Testis (tissue), 3 donors: ENCODE results near the gene CHADL. TPM values are rescaled to one million over a fixed set of nuclear protein-coding genes. Genes with fewer than 3 reads are reported as not detected.
A peak's percentile ranks its signal among the peaks of the same experiment; 100 is the strongest.

Experiments
- DNase-seq: peaks from one replicate; pipeline ENCODE4 v3.0.0-alpha.2; 2019
- H3K27ac ChIP-seq, 2 donors: fragments of 200-600 bp; sonication (generic); one replicate each; pipeline ENCODE4 v1.5.1; 2019
- H3K27me3 ChIP-seq: fragments of 200-600 bp; sonication (generic); one replicate; pipeline ENCODE4 v1.5.1; 2019
- H3K36me3 ChIP-seq: fragments of 200-600 bp; sonication (generic); one replicate; pipeline ENCODE4 v1.5.1; 2017; ENCODE audit warnings: low read depth; ENCODE audit errors: missing control alignments
- H3K4me1 ChIP-seq: fragments of 200-600 bp; sonication (generic); one replicate; pipeline ENCODE4 v1.5.1; 2019
- H3K4me3 ChIP-seq, 2 donors: fragments of 200-600 bp; sonication (generic); one replicate each; pipeline ENCODE4 v1.5.1; 2017 to 2019
- H3K9me3 ChIP-seq: fragments of 200-600 bp; sonication (generic); one replicate; pipeline ENCODE4 v1.5.1; 2017
- CTCF ChIP-seq, 3 experiments: fragments of 450-650 bp in 2 of 3; fragments of 200-600 bp in 1 of 3; sonication (generic) in 1 of 3; IDR thresholded peaks; one replicate each; pipeline ENCODE4 v1.5.1; 2016 to 2019; ENCODE audit warnings: antibody characterized with exemption in 3 of 3, mild to moderate bottlenecking in 2 of 3, moderate library complexity in 1 of 3
- POLR2A ChIP-seq: fragments of 450-650 bp; IDR thresholded peaks from one replicate; pipeline ENCODE4 v1.6.1; 2017; ENCODE audit warnings: antibody characterized with exemption, mild to moderate bottlenecking, moderate library complexity
- WGBS, 2 donors: methylation state at CpG; one replicate each; pipeline ENCODE4 v1.1.5; 2018; 5-methylcytosine and 5-hydroxymethylcytosine counted together
- intact Hi-C: fragments of 100-400 bp; cut with DNase I; formaldehyde crosslinking; loops from one replicate; pipeline ENCODE4 v1.15.1; 2023; ENCODE audit warnings: low total_unique reads
- polyA plus RNA-seq: library from polyadenylated mRNA; stranded (reverse); fragments of 350-450 nt; fragmentation: Illumina TruSeq; extraction: RNeasy Lipid Tissue Mini Kit (QIAGEN cat#74804); gene quantifications from one replicate; pipeline ENCODE4 v1.2.3, GENCODE V29; 2014; ENCODE audit warnings: low read depth, low replicate concordance; ENCODE audit not compliant: insufficient read depth
- total RNA-seq, 2 donors: library from RNA; depleted of rRNA; stranded (reverse); fragments of >200 nt; gene quantifications; one replicate each; pipeline ENCODE4 v1.2.3, GENCODE V29; 2016

The CHADL gene
- total and polyA plus RNA-seq, 3 donors from 2014 or later = 6.5 to 12.8 (median 9.1) TPM

GRCh38 chr22:41201141-41201540, 39.6 kb downstream of the CHADL start:
- TF ChIP-seq CTCF (IDR thresholded peaks at IDR 0.05) (no peak), POLR2A (no peak)
- 75 to 76% methylated on average over 10 of the region's 10 CpGs for WGBS, 2 donors
- no peaks in the 10 kb centered on the region for H3K27me3 ChIP-seq
- no peak for DNase-seq
- no peak overlapping the region for H3K27ac ChIP-seq
- H3K36me3 ChIP-seq = no peaks in the 10 kb centered on the region
- H3K4me3 ChIP-seq = no peak overlapping the region
- H3K4me1 ChIP-seq = peaks cover 3% of the 10 kb centered on the region
- no peaks in the 10 kb centered on the region for H3K9me3 ChIP-seq
- intact Hi-C loops = no loop called here

- intact Hi-C loops = no loop called here
- DNase-seq = peak; percentile 41
- H3K27me3 ChIP-seq = no peaks in the 10 kb centered on the region
- no peaks in the 10 kb centered on the region for H3K36me3 ChIP-seq
- H3K9me3 ChIP-seq = no peaks in the 10 kb centered on the region
- peak overlapping the region in 1 of 2 donors; percentile 9 for H3K27ac ChIP-seq
- TF ChIP-seq POLR2A = no peak
- TF ChIP-seq CTCF (IDR thresholded peaks at IDR 0.05) = no peak
- H3K4me3 ChIP-seq = peak overlapping the region; percentile 66 to 72
- H3K4me1 ChIP-seq = no peaks in the 10 kb centered on the region
- WGBS, 2 donors = 1% methylated on average over 9 of the region's 9 CpGs
These were observed 42.6 kb downstream of the CHADL start for GRCh38 chr22:41198027-41198580.

- DNase-seq = peak; percentile 87
- H3K4me1 ChIP-seq = no peaks in the 10 kb centered on the region
- H3K4me3 ChIP-seq = peak overlapping the region; percentile 66 to 72
- H3K9me3 ChIP-seq = no peaks in the 10 kb centered on the region
- WGBS, 2 donors = 0% methylated on average over 12 to 76 of the region's 91 CpGs
- H3K27me3 ChIP-seq = no peaks in the 10 kb centered on the region
- no peaks in the 10 kb centered on the region for H3K36me3 ChIP-seq
- TF ChIP-seq POLR2A (no peak), CTCF (IDR thresholded peaks at IDR 0.05) (no peak)
- intact Hi-C loops = no loop called here
- peak overlapping the region in 1 of 2 donors; percentile 9 for H3K27ac ChIP-seq
These were observed 43.4 kb downstream of the CHADL start for GRCh38 chr22:41197038-41197972.

- Histone ChIP-seq H3K27ac (no peak overlapping the region), H3K27me3 (no peaks in the 10 kb centered on the region), H3K9me3 (no peaks in the 10 kb centered on the region), H3K36me3 (no peaks in the 10 kb centered on the region), H3K4me3 (no peak overlapping the region), H3K4me1 (no peaks in the 10 kb centered on the region)
- WGBS, 2 donors = 93 to 94% methylated on average over 6 of the region's 6 CpGs
- no peak for DNase-seq
- intact Hi-C loops = no loop called here
- no peak for TF ChIP-seq POLR2A
- no peak for TF ChIP-seq CTCF (IDR thresholded peaks at IDR 0.05)
These were observed 46.9 kb downstream of the CHADL start for GRCh38 chr22:41193829-41194228.
